Neural cell (in vitro differentiated cells): ENCODE data around the gene ZNF778. TPM values are rescaled to one million over a fixed set of nuclear protein-coding genes. Genes with fewer than 3 reads are reported as not detected.

Source experiments
- H2AFZ ChIP-seq: fragments of 200-600, 300-800 bp; sonication (generic), shearing (Covaris generic); 2 replicates; pipeline ENCODE4 v1.6.0; 2014; ENCODE audit warnings: low read depth, mild to moderate bottlenecking, antibody characterized with exemption, low read length, moderate library complexity
- H3F3A ChIP-seq: fragments of 200-600 bp; shearing (Covaris generic); 2 replicates; pipeline ENCODE4 v1.6.1; 2016; ENCODE audit warnings: mild to moderate bottlenecking, moderate library complexity, mixed read lengths, antibody characterized with exemption, low read length; ENCODE audit not compliant: insufficient read depth, poor library complexity, severe bottlenecking
- H3K27ac ChIP-seq: fragments of 200-600, 300-800 bp; sonication (generic), shearing (Covaris generic); 2 replicates; pipeline ENCODE4 v1.5.1; 2014; ENCODE audit warnings: mild to moderate bottlenecking, low read length, moderate library complexity
- H3K27me3 ChIP-seq: fragments of 300-800, 200-600 bp; sonication (generic), shearing (Covaris generic); 2 replicates; pipeline ENCODE4 v1.6.0; 2014; ENCODE audit warnings: mild to moderate bottlenecking, low read depth, low read length, moderate library complexity; ENCODE audit not compliant: insufficient read depth
- H3K36me3 ChIP-seq: fragments of 300-800, 200-600 bp; sonication (generic), shearing (Covaris generic); 2 replicates; pipeline ENCODE4 v1.5.1; 2014; ENCODE audit warnings: mild to moderate bottlenecking, antibody characterized with exemption, low read length, moderate library complexity; ENCODE audit not compliant: insufficient read depth
- H3K4me2 ChIP-seq: fragments of 300-800, 200-600 bp; sonication (generic), shearing (Covaris generic); 2 replicates; pipeline ENCODE4 v1.6.0; 2014; ENCODE audit warnings: mild to moderate bottlenecking, low read length
- H3K4me3 ChIP-seq: fragments of 300-800, 200-600 bp; sonication (generic), shearing (Covaris generic); 2 replicates; pipeline ENCODE4 v1.5.1; 2014; ENCODE audit warnings: mild to moderate bottlenecking, low read length, moderate library complexity
- H3K79me2 ChIP-seq: fragments of 200-600 bp; shearing (Covaris generic); replicated peaks from 2 replicates; pipeline ENCODE4 v1.6.0; 2014; ENCODE audit warnings: mild to moderate bottlenecking, low read length, moderate library complexity; ENCODE audit not compliant: insufficient read depth
- H3K9ac ChIP-seq: fragments of 300-800, 200-600 bp; sonication (generic), shearing (Covaris generic); 2 replicates; pipeline ENCODE4 v1.6.1; 2016; ENCODE audit warnings: mild to moderate bottlenecking, low read length, mixed read lengths
- H3K9me2 ChIP-seq: fragments of 200-600 bp; shearing (Covaris generic); 2 replicates; pipeline ENCODE4 v1.6.1; 2016; ENCODE audit warnings: mild to moderate bottlenecking, low read length, mixed read lengths; ENCODE audit not compliant: insufficient read depth
- H3K9me3 ChIP-seq: fragments of 200-600, 300-800 bp; sonication (generic), shearing (Covaris generic); 2 replicates; pipeline ENCODE4 v1.6.1; 2016; ENCODE audit warnings: mild to moderate bottlenecking, mixed run types, low read length, moderate library complexity, mixed read lengths
- H4K20me1 ChIP-seq: fragments of 200-600 bp; shearing (Covaris generic); 2 replicates; pipeline ENCODE4 v1.6.1; 2016; ENCODE audit warnings: mild to moderate bottlenecking, mixed run types; ENCODE audit not compliant: insufficient read depth
- EP300 ChIP-seq: fragments of 450-650 bp; conservative IDR thresholded peaks from 2 replicates; pipeline ENCODE4 v1.6.1; 2014; ENCODE audit warnings: antibody characterized with exemption, mild to moderate bottlenecking, moderate library complexity; ENCODE audit not compliant: poor library complexity, severe bottlenecking
- EZH2 ChIP-seq: fragments of 200-600, 300-800 bp; shearing (Covaris generic), sonication (generic); IDR thresholded peaks from 2 replicates; pipeline ENCODE4 v1.6.1; 2014; ENCODE audit warnings: antibody characterized with exemption, low read length, borderline replicate concordance, mild to moderate bottlenecking; ENCODE audit not compliant: insufficient read depth, poor library complexity, severe bottlenecking
- MXI1 ChIP-seq: fragments of 450-650 bp; conservative IDR thresholded peaks from 2 replicates; pipeline ENCODE4 v1.6.1; 2014; ENCODE audit warnings: antibody characterized with exemption, mild to moderate bottlenecking; ENCODE audit not compliant: poor library complexity, severe bottlenecking
- POLR2AphosphoS5 ChIP-seq: IDR thresholded peaks from 2 replicates; pipeline ENCODE4 v1.6.1; 2012
- RAD21 ChIP-seq: fragments of 450-650 bp; conservative IDR thresholded peaks from 2 replicates; pipeline ENCODE4 v1.6.1; 2014; ENCODE audit warnings: antibody characterized with exemption, mild to moderate bottlenecking, moderate library complexity
- SMC3 ChIP-seq: fragments of 450-650 bp; conservative IDR thresholded peaks from 2 replicates; pipeline ENCODE4 v1.6.1; 2014; ENCODE audit warnings: antibody characterized with exemption, mild to moderate bottlenecking, moderate library complexity; ENCODE audit not compliant: poor library complexity
- TAF1 ChIP-seq: IDR thresholded peaks from 2 replicates; pipeline ENCODE4 v1.6.1; 2012; ENCODE audit warnings: low read depth
- polyA plus RNA-seq: library from polyadenylated mRNA; depleted of rRNA; stranded (reverse); fragments of >200 nt; gene quantifications from 2 replicates; pipeline ENCODE4 v1.2.3, GENCODE V29; 2014
- TF ChIP-seq, protein P1 (sequence below): IDR thresholded peaks from 2 replicates; pipeline ENCODE4 v1.6.1; 2012; ENCODE audit warnings: borderline replicate concordance
- TF ChIP-seq, protein P2 (sequence below): fragments of 450-650 bp; IDR thresholded peaks from 2 replicates; pipeline ENCODE4 v1.5.1; 2014; ENCODE audit warnings: antibody characterized with exemption, mild to moderate bottlenecking, moderate library complexity; ENCODE audit not compliant: poor library complexity, severe bottlenecking

ZNF778 gene
- polyA plus RNA-seq, 1 donor from 2014 or later, result 14.7 TPM

DNA sequence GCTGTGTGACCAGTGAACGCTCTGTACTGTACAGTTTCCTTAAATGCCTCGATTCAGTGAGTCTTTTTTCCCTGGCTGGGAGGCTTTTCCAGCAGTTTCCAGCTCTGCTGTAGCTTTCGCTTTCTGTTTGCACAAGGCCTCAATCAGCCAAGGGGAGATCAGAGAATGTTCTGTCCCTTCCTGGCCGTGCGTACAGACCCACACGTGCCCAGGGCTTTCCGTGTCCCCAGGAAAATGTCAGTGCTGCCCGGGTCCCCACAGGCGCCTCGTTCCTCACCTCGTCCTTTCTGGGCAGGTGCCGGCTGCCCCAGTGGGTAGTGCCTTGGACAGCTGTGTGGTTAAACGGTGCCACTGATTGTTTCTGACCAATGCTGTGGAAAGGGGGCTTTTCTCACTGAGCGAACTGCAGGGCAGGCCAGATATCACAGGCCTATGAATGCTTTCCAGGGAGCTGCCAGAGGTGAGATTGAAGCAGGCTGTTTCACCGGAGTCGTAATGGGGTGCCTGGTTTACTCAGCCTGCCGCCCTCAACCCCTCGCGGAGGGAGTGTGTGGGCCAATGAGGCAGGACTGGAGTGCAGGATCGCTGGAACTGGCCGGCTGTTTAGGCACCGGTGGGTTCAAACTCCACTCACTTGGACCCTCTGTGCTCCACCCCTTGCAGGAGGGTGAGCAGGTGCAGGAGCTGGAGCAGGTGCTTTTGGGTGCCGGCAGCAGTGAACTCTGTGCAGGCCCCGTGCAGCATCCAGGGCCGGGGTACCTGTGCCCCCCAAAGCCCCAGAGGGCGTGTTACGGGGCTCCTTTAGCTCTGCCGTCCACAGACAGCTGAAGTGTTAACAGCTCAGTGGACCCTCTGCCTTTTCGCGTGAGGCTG is 44.4 kb downstream of the ZNF778 start:
- Histone ChIP-seq H3K27me3 (peaks cover 11% of the 10 kb centered on the region), H2AFZ (no peak overlapping the region), H3K27ac (no peak overlapping the region), H3K9me3 (peaks cover 3% of the 10 kb centered on the region), H3K9ac (no peak overlapping the region), H3K4me2 (no peak overlapping the region), H4K20me1 (no peaks in the 10 kb centered on the region), H3K79me2 (no peaks in the 10 kb centered on the region), H3K4me3 (no peak overlapping the region), H3K9me2 (no peaks in the 10 kb centered on the region), H3F3A (no peaks in the 10 kb centered on the region), H3K36me3 (no peaks in the 10 kb centered on the region)
- TF ChIP-seq POLR2AphosphoS5 (no peak), EZH2 (no peak), MXI1 (no peak), TAF1 (no peak), SMC3 (no peak), RAD21 (no peak)
- TF ChIP-seq, protein P1, sequence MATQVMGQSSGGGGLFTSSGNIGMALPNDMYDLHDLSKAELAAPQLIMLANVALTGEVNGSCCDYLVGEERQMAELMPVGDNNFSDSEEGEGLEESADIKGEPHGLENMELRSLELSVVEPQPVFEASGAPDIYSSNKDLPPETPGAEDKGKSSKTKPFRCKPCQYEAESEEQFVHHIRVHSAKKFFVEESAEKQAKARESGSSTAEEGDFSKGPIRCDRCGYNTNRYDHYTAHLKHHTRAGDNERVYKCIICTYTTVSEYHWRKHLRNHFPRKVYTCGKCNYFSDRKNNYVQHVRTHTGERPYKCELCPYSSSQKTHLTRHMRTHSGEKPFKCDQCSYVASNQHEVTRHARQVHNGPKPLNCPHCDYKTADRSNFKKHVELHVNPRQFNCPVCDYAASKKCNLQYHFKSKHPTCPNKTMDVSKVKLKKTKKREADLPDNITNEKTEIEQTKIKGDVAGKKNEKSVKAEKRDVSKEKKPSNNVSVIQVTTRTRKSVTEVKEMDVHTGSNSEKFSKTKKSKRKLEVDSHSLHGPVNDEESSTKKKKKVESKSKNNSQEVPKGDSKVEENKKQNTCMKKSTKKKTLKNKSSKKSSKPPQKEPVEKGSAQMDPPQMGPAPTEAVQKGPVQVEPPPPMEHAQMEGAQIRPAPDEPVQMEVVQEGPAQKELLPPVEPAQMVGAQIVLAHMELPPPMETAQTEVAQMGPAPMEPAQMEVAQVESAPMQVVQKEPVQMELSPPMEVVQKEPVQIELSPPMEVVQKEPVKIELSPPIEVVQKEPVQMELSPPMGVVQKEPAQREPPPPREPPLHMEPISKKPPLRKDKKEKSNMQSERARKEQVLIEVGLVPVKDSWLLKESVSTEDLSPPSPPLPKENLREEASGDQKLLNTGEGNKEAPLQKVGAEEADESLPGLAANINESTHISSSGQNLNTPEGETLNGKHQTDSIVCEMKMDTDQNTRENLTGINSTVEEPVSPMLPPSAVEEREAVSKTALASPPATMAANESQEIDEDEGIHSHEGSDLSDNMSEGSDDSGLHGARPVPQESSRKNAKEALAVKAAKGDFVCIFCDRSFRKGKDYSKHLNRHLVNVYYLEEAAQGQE, result no peak

DNA sequence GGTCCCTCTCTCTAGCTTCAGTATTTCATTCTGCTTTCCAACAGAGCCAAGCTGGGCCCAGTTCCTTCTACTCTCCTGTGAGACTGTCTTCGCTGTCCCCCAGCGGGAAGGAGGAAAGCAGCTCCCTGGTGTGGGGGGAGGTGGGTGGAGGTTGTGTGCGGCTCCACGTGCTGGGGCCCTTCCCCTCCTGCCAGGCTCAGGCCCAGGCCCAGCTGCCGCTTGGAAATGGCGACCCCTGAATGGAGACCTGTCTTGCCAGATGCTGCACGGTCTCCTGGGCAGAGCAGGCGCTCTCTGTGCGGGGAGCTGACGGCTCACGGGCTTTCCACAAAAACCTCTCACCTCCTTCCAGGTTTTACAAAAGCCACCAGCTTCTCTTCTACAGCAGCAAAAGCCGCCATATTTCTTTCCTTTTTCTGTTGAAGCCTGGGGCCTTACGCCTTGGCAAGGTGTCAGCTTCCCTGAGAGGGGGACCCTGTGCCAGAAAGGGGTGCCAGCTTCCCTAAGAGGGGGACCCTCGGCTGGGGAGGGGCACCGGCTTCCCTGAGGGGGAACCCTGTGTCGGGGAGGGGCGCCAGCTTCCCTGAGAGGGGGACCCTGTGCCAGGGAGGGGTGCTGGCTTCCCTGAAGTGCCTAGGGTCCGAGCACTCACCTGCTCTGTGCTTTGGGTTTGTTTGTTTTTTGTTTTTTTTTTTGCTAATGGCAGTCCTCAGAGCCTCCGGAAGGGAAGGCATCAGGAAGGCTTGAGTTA is 47.5 kb downstream of the ZNF778 start:
- Histone ChIP-seq H2AFZ (no peak overlapping the region), H3K36me3 (no peaks in the 10 kb centered on the region), H3K4me3 (no peak overlapping the region), H3K27me3 (no peaks in the 10 kb centered on the region), H3K9ac (no peak overlapping the region), H3F3A (no peaks in the 10 kb centered on the region), H4K20me1 (no peaks in the 10 kb centered on the region), H3K79me2 (no peaks in the 10 kb centered on the region), H3K9me3 (no peaks in the 10 kb centered on the region), H3K9me2 (no peaks in the 10 kb centered on the region), H3K27ac (no peak overlapping the region), H3K4me2 (no peak overlapping the region)
- TF ChIP-seq EP300 (no peak), POLR2AphosphoS5 (no peak), SMC3 (no peak), MXI1 (no peak), EZH2 (no peak), TAF1 (no peak)
- TF ChIP-seq, protein P1, result no peak
- TF ChIP-seq, protein P2, sequence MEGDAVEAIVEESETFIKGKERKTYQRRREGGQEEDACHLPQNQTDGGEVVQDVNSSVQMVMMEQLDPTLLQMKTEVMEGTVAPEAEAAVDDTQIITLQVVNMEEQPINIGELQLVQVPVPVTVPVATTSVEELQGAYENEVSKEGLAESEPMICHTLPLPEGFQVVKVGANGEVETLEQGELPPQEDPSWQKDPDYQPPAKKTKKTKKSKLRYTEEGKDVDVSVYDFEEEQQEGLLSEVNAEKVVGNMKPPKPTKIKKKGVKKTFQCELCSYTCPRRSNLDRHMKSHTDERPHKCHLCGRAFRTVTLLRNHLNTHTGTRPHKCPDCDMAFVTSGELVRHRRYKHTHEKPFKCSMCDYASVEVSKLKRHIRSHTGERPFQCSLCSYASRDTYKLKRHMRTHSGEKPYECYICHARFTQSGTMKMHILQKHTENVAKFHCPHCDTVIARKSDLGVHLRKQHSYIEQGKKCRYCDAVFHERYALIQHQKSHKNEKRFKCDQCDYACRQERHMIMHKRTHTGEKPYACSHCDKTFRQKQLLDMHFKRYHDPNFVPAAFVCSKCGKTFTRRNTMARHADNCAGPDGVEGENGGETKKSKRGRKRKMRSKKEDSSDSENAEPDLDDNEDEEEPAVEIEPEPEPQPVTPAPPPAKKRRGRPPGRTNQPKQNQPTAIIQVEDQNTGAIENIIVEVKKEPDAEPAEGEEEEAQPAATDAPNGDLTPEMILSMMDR, result no peak
